ENCODE results near the gene CCDC85A. TPM values are rescaled to one million over a fixed set of nuclear protein-coding genes. Genes with fewer than 3 reads are reported as not detected.

The CCDC85A gene
- total RNA-seq, 2 donors from 2014 or later, result 0.40 to 0.42 TPM

DNA sequence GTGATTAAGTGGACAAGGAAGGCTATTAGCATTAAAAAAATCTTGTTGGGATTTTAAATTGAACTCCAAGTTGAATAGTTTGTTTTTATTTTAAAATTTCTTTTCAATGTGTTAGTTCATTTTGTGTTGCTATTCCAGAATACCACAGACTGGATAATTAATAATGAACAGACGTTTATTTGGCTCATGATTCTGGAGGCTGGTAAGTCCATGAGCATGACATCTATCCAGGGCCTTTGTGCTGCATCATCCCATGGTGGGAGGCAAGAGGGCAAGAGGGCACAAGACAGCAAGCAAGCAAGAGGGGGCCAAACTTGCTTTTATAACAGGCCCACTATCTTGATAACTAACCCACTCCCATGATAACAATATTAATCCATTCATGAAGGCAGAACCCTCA is 22.5 kb downstream of the CCDC85A start:
- intact Hi-C loops (cut with DNase I), result no loop called here
- Histone ChIP-seq H3K27me3 (no peaks in the 10 kb centered on the region), H3K4me3 (no peak overlapping the region), H3K27ac (no peak overlapping the region), H3K9ac (ENCODE audit: low read depth in 2 of 2, low read length in 2 of 2) (no peak overlapping the region), H3K9me3 (no peaks in the 10 kb centered on the region), H3K36me3 (no peaks in the 10 kb centered on the region), H3K4me1 (no peaks in the 10 kb centered on the region)
- TF ChIP-seq, protein P1, sequence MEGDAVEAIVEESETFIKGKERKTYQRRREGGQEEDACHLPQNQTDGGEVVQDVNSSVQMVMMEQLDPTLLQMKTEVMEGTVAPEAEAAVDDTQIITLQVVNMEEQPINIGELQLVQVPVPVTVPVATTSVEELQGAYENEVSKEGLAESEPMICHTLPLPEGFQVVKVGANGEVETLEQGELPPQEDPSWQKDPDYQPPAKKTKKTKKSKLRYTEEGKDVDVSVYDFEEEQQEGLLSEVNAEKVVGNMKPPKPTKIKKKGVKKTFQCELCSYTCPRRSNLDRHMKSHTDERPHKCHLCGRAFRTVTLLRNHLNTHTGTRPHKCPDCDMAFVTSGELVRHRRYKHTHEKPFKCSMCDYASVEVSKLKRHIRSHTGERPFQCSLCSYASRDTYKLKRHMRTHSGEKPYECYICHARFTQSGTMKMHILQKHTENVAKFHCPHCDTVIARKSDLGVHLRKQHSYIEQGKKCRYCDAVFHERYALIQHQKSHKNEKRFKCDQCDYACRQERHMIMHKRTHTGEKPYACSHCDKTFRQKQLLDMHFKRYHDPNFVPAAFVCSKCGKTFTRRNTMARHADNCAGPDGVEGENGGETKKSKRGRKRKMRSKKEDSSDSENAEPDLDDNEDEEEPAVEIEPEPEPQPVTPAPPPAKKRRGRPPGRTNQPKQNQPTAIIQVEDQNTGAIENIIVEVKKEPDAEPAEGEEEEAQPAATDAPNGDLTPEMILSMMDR (IDR thresholded peaks at IDR 0.05), result no peak
- no peak for DNase-seq

DNA sequence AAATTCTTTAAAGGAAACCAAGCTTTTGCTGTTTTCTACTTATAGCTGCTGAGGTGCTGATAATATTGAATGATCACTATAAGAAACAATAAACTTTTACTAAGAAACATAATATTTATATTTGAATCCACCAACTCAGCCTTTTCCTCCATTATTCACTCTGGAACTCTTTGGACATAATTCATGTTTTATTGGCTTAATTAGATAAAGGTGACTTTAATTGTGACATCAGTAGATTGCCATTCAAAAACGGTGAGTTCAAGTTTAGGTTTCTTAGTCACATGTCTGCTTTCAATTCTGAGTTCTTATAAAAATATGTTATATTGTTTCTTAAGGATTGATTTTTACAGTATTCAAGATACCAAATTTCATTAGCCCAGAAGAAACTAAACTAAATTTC is 24.0 kb downstream of the CCDC85A start:
- Histone ChIP-seq H3K27me3 (no peaks in the 10 kb centered on the region), H3K4me1 (no peaks in the 10 kb centered on the region), H3K27ac (no peak overlapping the region), H3K9ac (ENCODE audit: low read depth in 2 of 2, low read length in 2 of 2) (no peak overlapping the region), H3K36me3 (no peaks in the 10 kb centered on the region), H3K4me3 (no peak overlapping the region), H3K9me3 (no peaks in the 10 kb centered on the region)
- intact Hi-C loops (cut with DNase I), result no loop called here
- TF ChIP-seq, protein P1 (IDR thresholded peaks at IDR 0.05), result no peak
- no peak for DNase-seq

DNA sequence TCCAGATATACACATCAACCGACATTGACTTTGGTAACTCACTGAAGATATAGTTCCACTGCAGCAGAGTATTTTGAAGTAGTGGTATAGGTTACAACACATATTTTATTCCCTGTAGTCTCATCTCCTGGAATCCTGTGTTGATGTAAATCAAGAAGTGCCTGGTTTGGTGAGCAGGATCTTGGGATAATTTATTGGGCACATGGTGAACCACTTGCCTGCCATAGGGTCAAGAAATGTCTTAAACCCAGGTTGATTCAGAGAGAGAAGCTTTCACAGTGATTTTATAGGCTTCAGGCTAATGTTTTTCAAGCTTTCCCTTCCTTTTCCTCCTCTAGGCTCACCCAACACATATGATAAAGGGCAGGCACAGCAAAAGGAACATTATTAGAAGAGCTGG is 24.6 kb downstream of the CCDC85A start:
- TF ChIP-seq, protein P1 (IDR thresholded peaks at IDR 0.05), result no peak
- Histone ChIP-seq H3K4me3 (no peak overlapping the region), H3K27me3 (no peaks in the 10 kb centered on the region)

DNA sequence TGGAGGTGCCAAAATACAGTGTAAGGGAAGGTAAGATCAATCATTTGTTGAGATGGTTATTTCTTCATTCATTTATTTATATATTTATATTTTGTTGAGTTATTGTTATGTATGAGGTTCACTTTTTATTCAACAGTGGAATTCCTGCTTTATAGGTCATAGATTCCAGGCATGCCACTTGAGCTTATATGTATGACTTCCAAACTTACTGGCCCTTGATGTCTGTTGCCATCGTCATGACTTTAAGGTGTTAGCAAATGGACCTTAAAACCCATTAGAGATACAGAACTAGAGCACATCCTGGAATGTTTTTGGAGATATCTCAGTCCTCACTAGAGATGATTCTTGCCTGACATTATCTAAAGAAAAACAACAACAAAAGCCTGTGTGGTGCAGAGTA is 25.9 kb downstream of the CCDC85A start:
- DNase-seq, result no peak
- H3K4me3 ChIP-seq, result no peak overlapping the region
- no peaks in the 10 kb centered on the region for H3K9me3 ChIP-seq
- H3K27me3 ChIP-seq, result no peaks in the 10 kb centered on the region
- no peak overlapping the region for H3K27ac ChIP-seq
- no peaks in the 10 kb centered on the region for H3K4me1 ChIP-seq
- no peaks in the 10 kb centered on the region for H3K36me3 ChIP-seq
- TF ChIP-seq, protein P1 (IDR thresholded peaks at IDR 0.05), result no peak
- intact Hi-C loops (cut with DNase I), result no loop called here
- no peak overlapping the region for H3K9ac ChIP-seq (ENCODE audit: low read depth in 2 of 2, low read length in 2 of 2)

More for the DNA sequence above, 24.6 kb downstream of the CCDC85A start:
- Histone ChIP-seq H3K9me3 (no peaks in the 10 kb centered on the region), H3K27ac (no peak overlapping the region), H3K36me3 (no peaks in the 10 kb centered on the region), H3K4me1 (no peaks in the 10 kb centered on the region), H3K9ac (ENCODE audit: low read depth in 2 of 2, low read length in 2 of 2) (no peak overlapping the region)
- no peak for DNase-seq
- intact Hi-C loops (cut with DNase I), result no loop called here

DNA sequence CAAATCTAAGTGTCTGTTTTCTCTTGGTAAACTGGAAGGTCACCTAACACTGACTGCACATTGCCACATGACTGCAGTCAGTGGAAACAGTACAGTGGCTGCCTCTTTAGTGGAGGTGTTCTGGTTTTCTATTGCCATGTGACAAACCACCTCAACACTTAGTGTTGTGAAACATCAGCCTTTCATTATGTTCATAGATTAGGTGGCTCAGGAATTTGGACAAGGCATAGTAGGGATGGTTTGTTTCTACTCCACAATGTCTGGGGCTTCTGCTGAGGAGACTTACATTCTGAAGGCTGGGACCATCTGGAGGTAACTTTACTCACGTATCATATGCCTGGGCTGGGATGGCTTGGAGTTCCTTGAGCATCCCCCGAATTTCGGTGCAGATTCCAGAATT is 26.5 kb downstream of the CCDC85A start:
- no peak for DNase-seq
- H3K27ac ChIP-seq, result no peak overlapping the region
- no peaks in the 10 kb centered on the region for H3K27me3 ChIP-seq
- H3K4me3 ChIP-seq, result no peak overlapping the region
- H3K36me3 ChIP-seq, result no peaks in the 10 kb centered on the region
- no peaks in the 10 kb centered on the region for H3K9me3 ChIP-seq
- no peak overlapping the region for H3K9ac ChIP-seq (ENCODE audit: low read depth in 2 of 2, low read length in 2 of 2)
- intact Hi-C loops (cut with DNase I), result no loop called here
- TF ChIP-seq, protein P1 (IDR thresholded peaks at IDR 0.05), result no peak
- H3K4me1 ChIP-seq, result no peaks in the 10 kb centered on the region

DNA sequence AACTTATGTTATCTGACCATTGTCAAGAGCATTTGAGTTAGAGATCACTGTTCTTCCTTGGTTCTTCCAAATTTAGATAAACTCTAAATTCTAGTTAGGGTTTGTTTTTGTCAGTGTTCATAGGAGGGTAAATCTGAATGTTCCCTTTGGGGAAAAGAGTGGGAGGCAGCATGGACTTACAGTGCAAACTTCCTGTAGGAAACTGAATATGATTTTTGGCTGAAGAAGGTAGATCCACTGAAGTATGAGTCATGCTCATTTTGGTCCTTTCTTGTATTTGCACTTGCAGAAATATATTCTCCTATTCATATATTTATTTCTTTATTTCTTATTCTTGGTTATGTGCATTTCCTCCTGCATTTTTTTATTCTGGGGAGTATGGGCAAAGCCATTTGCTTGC is 27.3 kb downstream of the CCDC85A start:
- DNase-seq, result no peak
- no peak overlapping the region for H3K9ac ChIP-seq (ENCODE audit: low read depth in 2 of 2, low read length in 2 of 2)
- H3K27ac ChIP-seq, result no peak overlapping the region
- H3K4me1 ChIP-seq, result no peaks in the 10 kb centered on the region
- intact Hi-C loops (cut with DNase I), result no loop called here
- H3K4me3 ChIP-seq, result no peak overlapping the region
- no peaks in the 10 kb centered on the region for H3K27me3 ChIP-seq
- TF ChIP-seq, protein P1 (IDR thresholded peaks at IDR 0.05), result no peak
- H3K9me3 ChIP-seq, result no peaks in the 10 kb centered on the region
- no peaks in the 10 kb centered on the region for H3K36me3 ChIP-seq
